ENCODE results near the gene CISTR.
"Not testable (repeated sequence)": the region's sequence is repeated elsewhere in the genome, so short reads cannot be mapped to it uniquely, and the experiment has no call there.

CISTR gene

GRCh38 chr12:53726341-53726740, 25.4 kb downstream of the CISTR start:
- DNase-seq (ENCODE audit: extremely low read depth, insufficient read length), result no peak
- no peak for TF ChIP-seq CTCF (IDR thresholded peaks at IDR 0.05; ENCODE audit: insufficient read depth, low read length, poor library complexity, severe bottlenecking)
- peak overlapping the region; percentile 74 for H3K4me3 ChIP-seq (replicated peaks; ENCODE audit: low read depth, low read length)

DNA sequence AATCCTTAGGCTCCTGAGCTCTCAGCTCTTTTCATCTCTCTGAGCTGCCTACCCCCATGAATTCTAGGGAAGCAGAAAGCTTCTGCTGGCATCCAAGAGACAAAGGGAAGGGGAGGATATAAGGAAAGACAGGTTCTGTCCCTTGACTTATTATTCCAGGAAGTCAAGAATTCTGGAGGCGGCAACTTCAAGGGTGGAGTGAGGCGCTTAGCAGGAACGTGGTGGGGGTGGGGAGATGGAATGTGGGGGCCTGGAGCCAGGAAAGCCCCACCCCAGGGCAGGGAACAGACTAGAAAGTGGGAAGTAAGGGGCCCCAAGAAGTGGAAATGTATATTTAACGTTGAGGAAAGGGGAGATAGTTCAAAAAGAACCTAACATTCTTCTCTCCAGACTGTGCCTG, 26.0 kb downstream of the CISTR start:
- TF ChIP-seq CTCF (IDR thresholded peaks at IDR 0.05; ENCODE audit: insufficient read depth, low read length, poor library complexity, severe bottlenecking), result no peak
- H3K27me3 ChIP-seq (replicated peaks; ENCODE audit: control insufficient read depth, insufficient read depth, low read length), result no peaks in the 10 kb centered on the region
- H3K4me3 ChIP-seq (replicated peaks; ENCODE audit: low read depth, low read length), result no peak overlapping the region
- H3K36me3 ChIP-seq (ENCODE audit: control insufficient read depth, insufficient read depth, low read length), result peaks cover 8% of the 10 kb centered on the region
- DNase-seq (ENCODE audit: extremely low read depth, insufficient read length), result no peak

More at GRCh38 chr12:53726341-53726740, 25.4 kb downstream of the CISTR start:
- Histone ChIP-seq H3K27me3 (replicated peaks; ENCODE audit: control insufficient read depth, insufficient read depth, low read length) (no peaks in the 10 kb centered on the region), H3K36me3 (ENCODE audit: control insufficient read depth, insufficient read depth, low read length) (peaks cover 6% of the 10 kb centered on the region)

DNA sequence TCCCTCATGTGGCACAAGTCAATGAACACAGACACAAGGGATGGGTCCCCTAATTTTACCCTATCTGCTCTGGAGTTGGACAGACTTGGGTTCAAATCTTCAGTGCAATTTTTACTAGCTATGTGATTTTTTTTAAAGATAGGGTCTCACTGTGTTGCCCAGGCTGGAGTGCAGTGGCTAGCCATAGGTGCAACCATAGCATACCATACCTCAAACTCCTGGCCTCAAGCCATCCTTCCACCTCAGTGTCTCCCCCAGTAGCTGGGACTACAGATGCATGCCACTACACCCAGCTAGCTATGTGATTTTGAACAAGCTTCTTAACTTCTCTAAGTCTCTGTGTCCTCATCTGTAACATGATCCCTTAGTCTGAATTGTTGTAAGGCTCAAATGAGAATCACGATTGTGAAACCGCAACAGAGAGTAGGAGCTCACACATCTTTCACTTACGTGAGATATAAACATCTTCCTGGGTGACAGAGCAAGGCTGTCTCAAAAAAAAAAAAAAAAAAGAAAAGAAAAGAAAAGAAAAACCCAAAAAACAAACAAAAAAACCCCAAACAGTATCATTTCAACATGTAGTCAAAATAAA, 29.2 kb downstream of the CISTR start:
- peaks cover 10% of the 10 kb centered on the region for H3K36me3 ChIP-seq (ENCODE audit: control insufficient read depth, insufficient read depth, low read length)
- H3K4me3 ChIP-seq (replicated peaks; ENCODE audit: low read depth, low read length), result no peak overlapping the region
- H3K27me3 ChIP-seq (replicated peaks; ENCODE audit: control insufficient read depth, insufficient read depth, low read length), result no peaks in the 10 kb centered on the region
- no peak for TF ChIP-seq CTCF (IDR thresholded peaks at IDR 0.05; ENCODE audit: insufficient read depth, low read length, poor library complexity, severe bottlenecking)
- DNase-seq (ENCODE audit: extremely low read depth, insufficient read length), result no peak

GRCh38 chr12:53720946-53721345, 30.8 kb downstream of the CISTR start:
- H3K36me3 ChIP-seq (ENCODE audit: control insufficient read depth, insufficient read depth, low read length), result peaks cover 10% of the 10 kb centered on the region
- H3K27me3 ChIP-seq (replicated peaks; ENCODE audit: control insufficient read depth, insufficient read depth, low read length), result no peaks in the 10 kb centered on the region
- H3K4me3 ChIP-seq (replicated peaks; ENCODE audit: low read depth, low read length), result no peak overlapping the region
- no peak for TF ChIP-seq CTCF (IDR thresholded peaks at IDR 0.05; ENCODE audit: insufficient read depth, low read length, poor library complexity, severe bottlenecking)
- no peak for DNase-seq (ENCODE audit: extremely low read depth, insufficient read length)

DNA sequence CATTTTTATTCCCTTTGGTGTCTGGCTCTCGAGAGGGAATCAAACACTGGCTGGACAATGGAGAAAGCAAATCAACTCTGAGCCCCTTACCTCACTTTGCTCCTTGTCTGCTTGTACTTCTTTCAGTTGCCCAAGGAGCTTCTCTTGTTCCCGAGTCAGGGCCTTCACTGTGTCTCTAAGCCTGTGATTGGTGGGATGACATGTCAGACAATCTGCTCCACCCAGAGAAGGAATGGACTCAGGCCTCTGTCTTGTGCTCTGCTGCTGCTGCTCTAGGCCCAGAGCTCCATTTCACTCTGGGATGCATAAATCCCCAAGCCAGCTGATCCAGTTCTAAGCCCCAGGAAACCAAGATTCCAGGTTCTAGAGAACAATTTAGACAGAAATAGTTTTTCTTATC, 32.1 kb downstream of the CISTR start:
- Histone ChIP-seq H3K4me3 (replicated peaks; ENCODE audit: low read depth, low read length) (no peak overlapping the region), H3K36me3 (ENCODE audit: control insufficient read depth, insufficient read depth, low read length) (peaks cover 11% of the 10 kb centered on the region), H3K27me3 (replicated peaks; ENCODE audit: control insufficient read depth, insufficient read depth, low read length) (no peaks in the 10 kb centered on the region)
- TF ChIP-seq CTCF (IDR thresholded peaks at IDR 0.05; ENCODE audit: insufficient read depth, low read length, poor library complexity, severe bottlenecking), result no peak
- DNase-seq (ENCODE audit: extremely low read depth, insufficient read length), result no peak

- H3K4me3 ChIP-seq (replicated peaks; ENCODE audit: low read depth, low read length); DNase-seq (ENCODE audit: extremely low read depth, insufficient read length); H3K27me3 ChIP-seq (replicated peaks; ENCODE audit: control insufficient read depth, insufficient read depth, low read length): not testable (repeated sequence)
- peaks cover 11% of the 10 kb centered on the region for H3K36me3 ChIP-seq (ENCODE audit: control insufficient read depth, insufficient read depth, low read length)
These were observed 33.2 kb downstream of the CISTR start for GRCh38 chr12:53718567-53718966.
